HG02678 (cell line): ENCODE data around the gene CLCNKB.
"Not testable (repeated sequence)": the region's sequence is repeated elsewhere in the genome, so short reads cannot be mapped to it uniquely, and the experiment has no call there.

ENCODE experiments used
- ATAC-seq: cut with Tn5 transposase; IDR thresholded peaks from one replicate; pipeline ENCODE4 v1.9.1; 2021; ENCODE audit warnings: mild to moderate bottlenecking, moderate library complexity; ENCODE audit not compliant: unreplicated experiment

The CLCNKB gene

GRCh38 chr1:16029288-16029687 is 14.3 kb upstream of the CLCNKB start:
- ATAC-seq, result no peak

GRCh38 chr1:16031551-16031950 is 12.0 kb upstream of the CLCNKB start:
- ATAC-seq, result no peak

GRCh38 chr1:16032388-16033102 is 11.0 kb upstream of the CLCNKB start:
- ATAC-seq, result peak; percentile 62

- ATAC-seq, result not testable (repeated sequence)
Measured at GRCh38 chr1:16033103-16033632, 10.4 kb upstream of the CLCNKB start.

- not testable (repeated sequence) for ATAC-seq
Measured at GRCh38 chr1:16036461-16036860, 7.1 kb upstream of the CLCNKB start.

- no peak for ATAC-seq
Measured at GRCh38 chr1:16038620-16038912, 5.0 kb upstream of the CLCNKB start.

GRCh38 chr1:16039871-16040270 is 3.7 kb upstream of the CLCNKB start:
- ATAC-seq, result not testable (repeated sequence)

GRCh38 chr1:16041200-16041599 is 2.4 kb upstream of the CLCNKB start:
- ATAC-seq, result no peak

GRCh38 chr1:16042096-16042495 is 1.5 kb upstream of the CLCNKB start:
- ATAC-seq, result no peak

- ATAC-seq, result not testable (repeated sequence)
Measured at GRCh38 chr1:16042654-16043053, 928 bp upstream of the CLCNKB start.

- ATAC-seq, result no peak
Measured at GRCh38 chr1:16043950-16044349, 368 bp downstream of the CLCNKB start.

GRCh38 chr1:16046842-16047241 is 3.3 kb downstream of the CLCNKB start:
- no peak for ATAC-seq

- no peak for ATAC-seq
Measured at GRCh38 chr1:16047791-16048475, 4.4 kb downstream of the CLCNKB start.

GRCh38 chr1:16048573-16049189 is 5.1 kb downstream of the CLCNKB start:
- no peak for ATAC-seq

- ATAC-seq, result no peak
Measured at GRCh38 chr1:16050328-16050727, 6.7 kb downstream of the CLCNKB start.

GRCh38 chr1:16051039-16051438 is 7.5 kb downstream of the CLCNKB start:
- no peak for ATAC-seq

GRCh38 chr1:16051949-16052348 is 8.4 kb downstream of the CLCNKB start:
- ATAC-seq, result not testable (repeated sequence)

- no peak for ATAC-seq
Measured at GRCh38 chr1:16053781-16054502, 10.4 kb downstream of the CLCNKB start.

GRCh38 chr1:16054598-16055540 is 11.3 kb downstream of the CLCNKB start:
- ATAC-seq, result no peak
